HG03280 (cell line): ENCODE measurements around the gene PLCZ1.

Source experiments
- ATAC-seq: cut with Tn5 transposase; IDR thresholded peaks from one replicate; pipeline ENCODE4 v1.9.1; 2021; ENCODE audit warnings: mild to moderate bottlenecking, moderate library complexity; ENCODE audit not compliant: unreplicated experiment

The PLCZ1 gene

DNA sequence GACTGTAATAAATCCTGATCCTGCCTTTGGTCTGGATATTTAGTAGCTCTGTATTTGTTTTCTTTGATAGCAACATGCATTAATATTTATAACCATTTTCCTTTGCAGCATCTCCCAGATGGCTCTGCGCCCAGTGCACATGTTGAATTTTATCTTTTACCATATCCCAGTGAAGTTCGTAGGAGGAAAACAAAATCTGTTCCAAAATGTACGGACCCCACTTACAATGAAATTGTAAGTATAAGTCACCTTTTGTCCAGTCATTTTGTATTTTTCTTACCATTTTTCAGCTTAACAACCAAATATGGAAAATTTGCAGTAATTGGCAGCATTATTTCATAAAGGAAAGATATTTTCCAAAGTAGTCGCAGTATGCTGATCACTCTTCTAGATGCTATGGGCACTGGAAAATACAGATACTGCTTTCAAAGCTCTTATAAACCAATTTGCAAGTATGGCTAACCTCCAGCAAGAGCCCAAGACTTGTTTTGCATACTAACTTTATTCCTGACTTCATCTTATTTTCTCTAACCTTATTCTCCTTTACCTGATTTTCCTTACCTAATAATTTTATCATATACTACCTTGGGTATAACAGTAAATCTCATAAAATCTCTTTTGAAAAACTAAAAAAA is 97.4 kb downstream of the PLCZ1 start:
- no peak for ATAC-seq

GRCh38 chr12:18634382-18634781 is 103.4 kb downstream of the PLCZ1 start:
- no peak for ATAC-seq
